ENCODE data around the gene ADCY9.

DNA sequence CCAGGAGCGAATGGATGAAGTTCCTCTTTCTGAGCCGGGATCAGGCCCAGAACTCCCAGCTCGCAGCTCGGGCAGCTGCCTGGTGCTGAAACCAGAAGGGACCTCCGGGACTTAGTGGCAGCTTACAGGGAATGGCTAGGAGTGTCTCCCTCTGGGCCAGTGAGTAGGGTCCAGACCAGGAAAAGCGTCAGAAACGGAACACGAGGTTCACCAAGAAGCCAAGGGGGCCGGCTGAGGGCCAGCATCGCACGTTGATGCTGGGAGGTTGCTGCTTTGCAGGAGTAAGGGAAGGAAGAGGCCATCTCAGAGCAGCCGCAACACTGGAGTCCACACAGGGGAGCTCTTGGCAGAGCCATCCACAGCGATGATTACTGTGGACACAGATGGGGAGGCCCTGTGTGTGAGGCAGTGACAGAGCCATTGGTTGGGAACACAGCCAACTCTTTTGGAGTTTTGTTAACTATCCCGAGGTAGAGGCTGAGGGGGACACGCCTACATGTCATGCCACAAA lies 161.8 kb downstream of the ADCY9 start:
- TF ChIP-seq, protein P1, sequence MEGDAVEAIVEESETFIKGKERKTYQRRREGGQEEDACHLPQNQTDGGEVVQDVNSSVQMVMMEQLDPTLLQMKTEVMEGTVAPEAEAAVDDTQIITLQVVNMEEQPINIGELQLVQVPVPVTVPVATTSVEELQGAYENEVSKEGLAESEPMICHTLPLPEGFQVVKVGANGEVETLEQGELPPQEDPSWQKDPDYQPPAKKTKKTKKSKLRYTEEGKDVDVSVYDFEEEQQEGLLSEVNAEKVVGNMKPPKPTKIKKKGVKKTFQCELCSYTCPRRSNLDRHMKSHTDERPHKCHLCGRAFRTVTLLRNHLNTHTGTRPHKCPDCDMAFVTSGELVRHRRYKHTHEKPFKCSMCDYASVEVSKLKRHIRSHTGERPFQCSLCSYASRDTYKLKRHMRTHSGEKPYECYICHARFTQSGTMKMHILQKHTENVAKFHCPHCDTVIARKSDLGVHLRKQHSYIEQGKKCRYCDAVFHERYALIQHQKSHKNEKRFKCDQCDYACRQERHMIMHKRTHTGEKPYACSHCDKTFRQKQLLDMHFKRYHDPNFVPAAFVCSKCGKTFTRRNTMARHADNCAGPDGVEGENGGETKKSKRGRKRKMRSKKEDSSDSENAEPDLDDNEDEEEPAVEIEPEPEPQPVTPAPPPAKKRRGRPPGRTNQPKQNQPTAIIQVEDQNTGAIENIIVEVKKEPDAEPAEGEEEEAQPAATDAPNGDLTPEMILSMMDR (IDR thresholded peaks at IDR 0.05): no peak
- TF ChIP-seq POLR2A (IDR thresholded peaks at IDR 0.05) (no peak), POLR2AphosphoS5 (IDR thresholded peaks at IDR 0.05) (no peak)
